Activated CD8-positive, alpha-beta memory T cell treated with anti-CD3 and anti-CD28 coated beads, Interleukin-2, amount 50 U/mL, for 4 hours (primary cell): ENCODE results near the gene DOK5.
"Not testable (repeated sequence)": the region's sequence is repeated elsewhere in the genome, so short reads cannot be mapped to it uniquely, and the experiment has no call there.

Experiments
- DNase-seq: peaks from one replicate; pipeline ENCODE4 v3.0.0-alpha.2; 2020

The DOK5 gene

DNA sequence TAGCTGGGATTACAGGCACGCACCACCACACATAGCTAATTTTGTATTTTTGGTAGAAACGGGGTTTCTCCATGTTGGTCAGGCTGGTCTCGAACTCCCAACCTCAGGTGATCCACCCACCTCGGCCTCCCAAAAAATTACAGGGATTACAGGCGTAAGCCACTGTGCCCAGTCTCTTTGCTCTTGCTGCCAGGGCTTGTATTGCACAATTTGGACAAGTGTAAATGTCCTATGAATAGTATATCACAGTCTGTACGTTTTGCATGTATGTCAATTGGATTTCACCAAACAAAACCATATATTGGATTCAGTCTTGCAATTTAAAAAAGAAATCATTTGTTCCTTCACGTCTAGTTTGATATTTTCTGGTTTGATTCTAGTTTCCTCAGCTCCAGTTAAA is 2.1 kb upstream of the DOK5 start:
- no peak for DNase-seq

- no peak for DNase-seq
Measured at GRCh38 chr20:54474046-54474445, 1.3 kb upstream of the DOK5 start.

DNA sequence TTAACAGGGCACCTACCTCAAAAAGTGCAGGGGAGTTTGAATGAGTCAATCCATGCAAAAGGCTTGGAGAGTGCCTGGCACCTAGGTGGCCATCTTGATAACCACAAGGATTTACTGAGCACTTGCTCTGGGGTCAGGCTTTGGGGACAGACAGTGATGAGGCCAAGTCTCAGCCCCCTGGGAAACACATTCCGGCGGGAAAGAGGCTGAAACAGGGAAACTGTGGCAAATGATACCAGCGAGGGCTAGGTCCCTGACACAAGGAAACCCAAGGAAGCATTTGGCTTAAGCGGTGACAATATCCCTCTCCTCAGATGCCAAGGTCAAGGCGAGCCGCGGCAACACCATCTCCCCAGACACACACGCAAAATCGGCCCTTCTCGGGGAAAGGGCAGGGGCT is 527 bp upstream of the DOK5 start:
- no peak for DNase-seq

DNA sequence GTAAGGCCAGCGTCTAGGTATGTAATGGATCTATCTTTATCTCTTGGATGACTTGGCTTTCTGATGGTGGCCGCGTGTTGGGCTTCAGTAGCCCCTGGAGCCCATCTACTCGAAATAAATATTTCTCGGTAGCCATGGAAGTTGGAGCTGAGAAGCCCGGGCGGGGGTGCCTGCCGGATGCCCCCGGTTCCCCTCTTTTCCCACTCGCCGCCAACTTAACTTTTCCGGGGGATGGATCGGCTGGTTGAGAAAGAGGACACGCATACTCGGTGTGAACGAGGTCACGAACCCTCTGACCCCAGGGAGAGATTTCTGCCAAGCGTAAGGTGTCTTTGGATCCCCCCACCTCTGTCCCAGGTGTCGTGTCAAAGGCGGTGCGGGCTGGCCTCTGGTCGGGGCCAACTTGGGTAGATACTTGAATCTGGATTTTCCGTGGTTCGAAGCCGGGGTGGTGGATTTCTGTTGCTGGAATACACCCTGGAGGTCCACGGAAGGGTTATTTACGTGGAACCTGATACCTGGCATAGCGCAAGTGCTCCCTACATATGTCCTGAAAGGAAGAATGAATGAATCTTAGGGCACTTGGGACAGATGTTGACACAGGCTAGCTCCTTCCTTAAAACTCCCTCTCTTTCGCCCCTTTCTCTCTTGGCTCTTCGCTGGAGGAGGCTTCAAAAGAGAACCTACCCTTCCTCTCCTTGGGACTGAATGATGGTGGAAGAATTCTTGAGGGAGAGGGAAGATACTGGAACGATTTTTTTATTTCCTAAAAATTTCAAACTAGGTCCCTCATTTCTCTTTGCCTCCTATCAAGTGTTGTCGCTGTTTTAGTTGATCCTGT is 996 bp downstream of the DOK5 start:
- no peak for DNase-seq

DNA sequence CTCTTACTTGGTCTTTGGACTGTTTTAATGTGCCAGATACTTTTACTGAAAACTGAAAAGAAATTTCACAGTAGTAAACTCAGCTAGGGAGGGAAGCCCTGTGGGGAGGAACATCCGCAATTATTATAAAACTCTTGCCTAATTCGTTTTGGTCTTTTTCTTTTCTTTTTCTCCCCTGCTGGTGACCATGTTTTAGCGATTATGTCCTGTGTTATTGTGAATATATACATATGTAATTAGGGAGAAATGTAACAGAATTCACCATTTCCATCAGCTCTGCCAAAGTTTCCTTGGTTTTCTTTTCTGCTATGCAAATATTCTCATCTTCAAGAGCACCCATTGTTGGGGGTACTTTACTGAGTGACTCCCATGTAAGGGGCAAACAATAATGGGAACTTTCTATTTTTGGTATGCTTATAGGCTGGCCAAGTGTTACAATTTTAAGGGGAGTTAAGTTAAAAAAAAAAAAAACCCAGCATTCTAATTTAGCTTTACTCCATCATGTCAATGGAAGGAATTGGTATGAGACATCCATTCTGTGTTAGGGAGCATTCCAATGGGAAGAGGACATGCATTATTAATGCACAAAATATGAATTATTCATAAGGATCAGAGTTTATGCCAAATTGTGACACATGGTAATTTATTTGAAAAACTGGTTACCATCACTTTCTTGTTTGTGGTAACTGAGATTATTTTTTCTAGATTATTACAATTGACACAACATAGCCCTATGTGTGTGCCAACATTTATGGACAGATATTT is 2.0 kb downstream of the DOK5 start:
- DNase-seq: no peak

- DNase-seq: no peak
Measured at GRCh38 chr20:54479138-54479906, 3.9 kb downstream of the DOK5 start.

- not testable (repeated sequence) for DNase-seq
Measured at GRCh38 chr20:54479937-54480336, 4.5 kb downstream of the DOK5 start.

GRCh38 chr20:54481442-54481841 is 6.0 kb downstream of the DOK5 start:
- DNase-seq: no peak

GRCh38 chr20:54485631-54486030 is 10.2 kb downstream of the DOK5 start:
- DNase-seq: no peak

DNA sequence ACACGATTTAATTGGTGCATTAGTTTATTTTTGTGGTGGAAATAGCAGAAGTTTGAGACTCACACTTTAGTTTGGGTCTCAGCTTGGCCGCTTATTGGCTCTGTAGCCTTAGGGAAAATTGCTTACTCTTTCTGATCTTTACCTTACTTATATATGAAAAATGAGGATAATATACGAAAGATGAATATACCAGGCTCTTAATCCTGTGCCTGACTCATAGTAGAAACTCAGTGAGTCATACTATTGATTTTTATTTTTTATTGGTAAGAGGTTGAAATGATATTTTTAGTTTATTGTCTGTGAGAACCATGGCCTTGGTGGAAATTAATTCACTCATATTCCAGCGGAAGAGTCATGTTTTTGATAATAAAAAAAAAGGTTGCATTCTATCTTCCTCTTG is 11.2 kb downstream of the DOK5 start:
- no peak for DNase-seq

DNA sequence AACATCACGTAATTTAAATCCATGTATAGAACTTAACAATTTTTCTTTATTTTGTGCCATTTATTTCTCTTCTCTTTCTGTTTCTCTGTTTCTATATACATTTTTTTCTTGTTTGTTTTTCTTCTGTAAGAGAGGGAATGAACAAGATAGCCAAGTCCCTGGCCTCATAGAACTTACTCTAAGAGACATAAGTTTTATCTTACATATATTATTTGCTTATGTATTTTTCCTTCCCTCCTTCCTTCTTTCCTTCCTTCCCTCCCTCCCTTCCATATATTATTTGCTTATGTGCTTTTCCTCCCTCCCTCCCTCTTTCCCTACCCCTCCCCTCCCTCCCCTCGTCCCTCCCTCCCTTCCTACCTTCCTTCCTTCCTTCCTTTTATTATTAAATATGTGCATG is 13.0 kb downstream of the DOK5 start:
- DNase-seq: no peak

GRCh38 chr20:54491506-54491905 is 16.1 kb downstream of the DOK5 start:
- no peak for DNase-seq

- no peak for DNase-seq
Measured at GRCh38 chr20:54494303-54495006, 19.1 kb downstream of the DOK5 start.

DNA sequence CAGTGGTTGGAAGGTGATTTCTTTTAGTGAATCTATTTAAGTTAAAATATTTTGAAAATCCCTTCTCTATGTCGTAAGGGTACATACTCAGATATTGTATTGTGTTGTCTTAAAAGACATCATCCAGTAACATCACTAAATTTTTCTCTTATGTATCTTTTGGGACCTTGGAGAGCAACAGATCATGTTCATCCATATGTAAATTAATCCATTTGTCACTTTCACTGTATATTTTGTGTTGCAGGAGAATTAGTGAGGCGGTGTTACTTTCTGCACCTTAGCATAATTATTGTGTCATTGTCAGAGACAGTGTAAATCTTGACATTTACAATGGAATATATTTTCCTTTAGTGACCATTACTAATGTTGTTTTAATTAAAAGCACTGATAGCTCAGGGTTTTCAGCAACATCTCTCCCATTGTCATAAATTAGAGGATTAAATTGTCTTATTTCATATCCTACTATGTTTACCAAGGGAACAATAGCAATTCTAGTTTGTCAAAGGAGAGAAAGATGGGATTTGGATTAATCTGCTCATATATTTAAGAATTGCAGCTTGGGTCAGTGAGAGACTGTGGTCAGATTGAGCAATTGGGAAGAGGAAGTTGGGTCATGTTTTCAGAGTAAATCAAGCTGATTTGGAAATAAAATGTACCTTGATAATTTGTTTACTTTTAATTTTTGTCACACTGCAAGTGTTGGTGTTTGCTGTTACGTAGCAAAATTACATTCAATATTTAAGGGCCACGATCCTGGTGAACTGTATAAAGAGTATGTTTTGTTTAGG is 22.7 kb downstream of the DOK5 start:
- DNase-seq: no peak

GRCh38 chr20:54499111-54499510 is 23.7 kb downstream of the DOK5 start:
- DNase-seq: no peak

GRCh38 chr20:54502179-54502578 is 26.8 kb downstream of the DOK5 start:
- DNase-seq: no peak

GRCh38 chr20:54506643-54507042 is 31.2 kb downstream of the DOK5 start:
- DNase-seq: no peak

GRCh38 chr20:54510541-54511129 is 35.2 kb downstream of the DOK5 start:
- DNase-seq: no peak

- no peak for DNase-seq
Measured at GRCh38 chr20:54512694-54513093, 37.3 kb downstream of the DOK5 start.

DNA sequence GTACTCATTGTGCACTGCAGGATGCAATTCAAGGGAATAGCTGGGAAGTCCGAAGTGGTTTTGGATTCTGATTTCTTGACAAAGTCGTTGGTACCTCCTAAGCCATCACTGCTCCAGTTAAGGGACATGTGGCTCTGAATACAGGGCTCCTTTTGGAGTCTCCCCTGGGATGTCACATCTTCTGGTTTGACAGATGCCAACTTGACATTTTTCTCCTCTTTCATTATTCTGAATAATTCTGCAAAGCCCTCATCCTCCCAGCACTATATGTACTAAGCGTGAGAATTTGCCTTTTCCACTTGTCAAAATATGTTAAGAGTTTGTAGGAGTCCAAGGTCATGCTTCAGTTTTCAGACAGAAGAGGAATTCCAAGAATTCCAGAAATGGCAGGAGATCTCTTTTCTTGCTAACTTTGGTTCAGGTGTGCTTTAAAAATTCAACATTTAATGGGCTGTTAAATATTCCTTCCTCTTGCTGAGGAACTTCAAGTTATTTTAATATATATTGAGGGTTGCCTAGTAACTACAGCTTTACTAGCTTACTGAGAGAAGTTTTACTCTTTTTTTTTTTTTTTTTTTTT is 38.7 kb downstream of the DOK5 start:
- no peak for DNase-seq
